ENCODE measurements around the gene LCN6.

The LCN6 gene

DNA sequence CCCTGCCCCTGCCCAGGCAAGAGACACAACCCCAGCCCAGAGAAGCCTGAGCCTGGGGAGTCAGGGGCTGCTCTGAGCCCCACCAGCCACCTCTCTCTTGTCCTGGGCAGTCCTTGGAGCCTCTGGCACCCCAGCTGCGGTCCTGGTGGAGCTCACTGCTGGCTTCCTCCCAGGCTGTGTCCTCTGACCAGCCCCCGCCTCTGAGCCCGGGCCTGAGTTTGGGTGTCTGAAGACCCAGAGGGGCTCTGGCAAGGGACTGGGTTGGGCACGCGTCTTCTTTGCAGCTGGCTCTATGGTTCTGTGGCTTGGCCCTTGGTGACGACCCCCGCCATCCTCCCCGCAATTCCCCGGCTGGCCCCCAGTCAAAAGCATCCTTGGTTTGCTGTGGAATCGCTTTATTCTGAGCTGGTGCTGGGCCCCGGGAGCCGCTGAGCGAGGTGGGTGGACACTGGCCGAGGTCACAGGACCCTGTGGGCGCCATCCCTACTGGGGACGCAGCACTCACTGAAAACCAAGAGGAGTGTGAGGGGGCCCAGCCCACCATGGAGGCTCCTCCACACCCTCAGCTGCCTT lies 4.6 kb downstream of the LCN6 start:
- DNase-seq (ENCODE audit: low read depth), result no peak

DNA sequence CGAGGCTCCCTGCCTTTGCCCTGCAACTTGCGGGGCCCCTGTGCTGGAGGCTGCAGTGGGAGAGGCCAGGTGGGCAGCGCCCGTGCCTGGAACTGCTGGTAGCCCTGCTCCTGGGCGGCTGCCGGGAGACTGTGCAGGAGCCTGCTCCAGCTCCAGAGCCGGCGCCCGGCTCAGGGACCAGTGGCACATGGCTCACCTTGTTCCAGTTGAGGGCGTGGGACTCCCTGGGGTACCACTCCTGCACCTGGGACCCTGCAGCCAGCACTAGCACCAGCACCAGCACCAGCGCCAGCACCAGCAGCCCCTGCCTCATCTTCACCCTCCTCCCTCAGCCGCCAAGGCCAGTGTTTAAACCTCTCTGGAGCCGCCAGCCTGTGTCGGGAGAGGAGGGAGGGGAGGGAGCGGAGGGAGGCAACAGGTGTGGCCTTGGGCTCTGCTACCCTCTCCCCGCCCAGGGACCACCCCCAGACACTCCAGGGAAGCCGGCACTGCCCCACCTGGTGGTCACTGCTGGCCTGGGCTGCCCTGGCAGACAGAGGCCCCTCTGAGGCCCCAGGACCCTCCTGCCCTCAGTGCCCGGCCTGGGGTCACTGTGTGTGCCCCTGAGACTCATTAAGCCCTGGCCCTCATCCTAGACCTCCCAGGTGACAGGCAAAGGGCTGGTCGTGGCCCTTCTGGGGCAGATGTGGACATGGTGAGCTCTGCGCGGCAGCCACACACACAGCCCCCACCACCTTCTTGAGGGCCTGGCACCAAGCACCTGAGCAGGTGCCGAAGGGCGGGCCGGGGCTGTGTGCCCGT lies 5.5 kb downstream of the LCN6 start, which contains the start of gene LCN10:
Gene LCN10, minus strand, starts transcription at position 350 of the 801 bp plus-strand sequence. Its CDS starts 37 bp downstream, at position 313.
- DNase-seq (ENCODE audit: low read depth), result no peak

- DNase-seq (ENCODE audit: low read depth), result no peak
Observed at GRCh38 chr9:136741883-136742571, 6.3 kb downstream of the LCN6 start.

- DNase-seq (ENCODE audit: low read depth), result no peak
Observed at GRCh38 chr9:136740971-136741882, 7.1 kb downstream of the LCN6 start.

DNA sequence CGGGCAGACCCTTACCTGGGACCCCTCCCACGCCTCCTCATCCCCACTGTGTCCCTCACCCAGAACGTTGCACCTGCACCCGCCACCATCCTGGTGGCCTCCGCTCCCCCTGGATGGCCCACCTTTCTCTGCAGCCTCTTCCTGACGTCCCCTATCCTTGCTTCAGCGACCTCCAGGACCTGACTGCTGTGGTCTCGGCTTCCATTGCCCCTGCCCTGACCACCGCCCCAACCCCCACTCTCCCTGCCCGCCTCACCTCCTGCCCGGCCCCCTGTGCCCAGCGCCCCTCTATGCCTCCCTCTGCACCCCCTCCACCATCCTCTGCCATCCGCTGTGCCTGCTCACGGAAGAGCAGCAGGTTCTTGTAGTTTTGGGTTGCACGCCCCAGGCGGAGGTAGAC lies 7.8 kb downstream of the LCN6 start:
- DNase-seq (ENCODE audit: low read depth), result no peak

DNA sequence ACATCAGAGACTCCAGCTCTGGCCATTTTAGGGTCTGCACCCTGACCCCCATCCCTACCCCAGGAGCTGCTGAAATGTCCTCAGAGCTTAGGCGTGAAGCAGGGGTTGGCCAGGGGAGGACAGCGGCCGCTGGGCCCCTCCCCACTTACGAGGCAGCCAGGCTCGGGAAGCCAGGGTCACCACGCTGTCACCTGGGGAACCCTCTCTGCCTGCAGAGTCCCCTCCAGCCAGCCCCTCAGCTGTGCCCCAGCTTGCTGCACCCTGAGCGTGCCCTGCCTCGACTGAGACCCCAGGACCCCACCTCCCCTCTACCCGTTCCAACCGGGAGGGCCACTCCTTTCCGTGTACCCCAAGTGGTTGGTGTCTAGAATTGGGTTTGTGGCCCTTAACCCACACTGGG lies 8.3 kb downstream of the LCN6 start:
- no peak for DNase-seq (ENCODE audit: low read depth)

DNA sequence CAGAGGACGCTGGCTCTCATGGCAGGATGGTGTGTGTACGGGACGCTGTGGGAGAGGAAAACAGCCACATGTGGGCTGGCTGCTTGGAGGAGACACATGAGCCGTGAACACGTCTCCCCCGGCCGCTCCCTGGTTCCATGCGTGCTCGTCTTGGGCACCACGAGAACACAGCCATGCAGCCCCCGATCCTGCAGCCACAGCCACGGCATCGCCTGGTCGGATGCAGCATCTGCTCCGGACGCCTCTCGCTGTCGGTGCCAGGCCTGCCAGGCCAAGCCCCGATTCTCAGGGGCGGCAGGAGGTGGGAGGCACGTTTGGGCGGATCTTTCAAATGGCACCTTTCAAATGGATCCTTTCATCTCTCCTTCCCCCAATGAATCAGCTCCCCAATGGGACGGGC lies 8.8 kb downstream of the LCN6 start:
- DNase-seq (ENCODE audit: low read depth), result no peak

DNA sequence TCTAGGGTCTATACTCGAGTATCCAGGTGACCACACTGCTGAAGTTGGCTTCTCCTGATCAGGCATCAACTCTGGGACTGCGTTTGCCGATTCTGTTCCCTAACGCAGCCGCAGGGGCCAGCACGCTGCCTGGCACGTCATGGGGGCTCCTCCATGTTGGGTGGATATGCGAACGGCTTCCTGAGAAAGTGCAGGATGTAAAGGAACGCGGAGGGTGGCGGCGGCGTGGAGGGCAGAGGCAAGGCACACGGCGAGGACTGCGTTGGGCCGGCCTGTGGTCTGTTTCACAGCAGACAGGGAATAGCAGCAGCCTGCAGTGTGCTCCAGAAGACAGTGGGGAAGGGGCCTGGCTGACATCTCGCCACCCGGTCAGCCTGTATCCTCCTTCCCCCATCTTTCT lies 9.4 kb downstream of the LCN6 start:
- DNase-seq (ENCODE audit: low read depth), result no peak

DNA sequence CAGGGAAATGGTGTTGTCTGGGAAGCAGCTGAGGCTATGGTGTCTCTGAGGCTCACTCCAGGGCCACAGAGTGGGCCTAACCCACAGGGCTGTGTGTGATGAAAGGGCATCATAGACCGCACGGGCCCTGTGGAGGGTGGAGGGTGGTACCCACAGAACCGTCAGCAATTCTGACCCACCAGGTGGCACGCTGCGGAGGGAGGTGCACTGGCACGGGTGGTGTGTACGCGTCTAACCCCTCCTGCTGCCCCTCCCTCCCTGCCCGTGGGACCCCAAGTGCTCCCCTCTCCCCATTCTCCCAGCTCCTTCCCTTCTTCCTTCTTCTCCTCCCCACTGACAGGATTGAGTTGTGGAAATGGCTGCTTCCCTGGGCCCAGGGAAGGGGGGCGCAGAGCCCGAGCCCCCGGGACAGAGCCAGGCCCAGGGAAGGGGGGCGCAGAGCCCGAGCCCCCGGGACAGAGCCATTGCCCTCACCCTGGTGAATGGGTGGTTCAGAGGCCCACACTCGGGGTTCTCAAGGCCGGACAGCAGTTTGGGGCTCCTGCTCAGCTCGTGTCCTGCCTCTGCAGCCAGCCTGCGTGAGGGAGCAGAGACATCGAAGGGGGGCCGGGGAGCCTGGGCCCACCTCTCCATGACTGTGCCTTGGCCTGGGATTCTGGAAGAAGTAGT lies 12.4 kb downstream of the LCN6 start:
- DNase-seq (ENCODE audit: low read depth), result no peak

DNA sequence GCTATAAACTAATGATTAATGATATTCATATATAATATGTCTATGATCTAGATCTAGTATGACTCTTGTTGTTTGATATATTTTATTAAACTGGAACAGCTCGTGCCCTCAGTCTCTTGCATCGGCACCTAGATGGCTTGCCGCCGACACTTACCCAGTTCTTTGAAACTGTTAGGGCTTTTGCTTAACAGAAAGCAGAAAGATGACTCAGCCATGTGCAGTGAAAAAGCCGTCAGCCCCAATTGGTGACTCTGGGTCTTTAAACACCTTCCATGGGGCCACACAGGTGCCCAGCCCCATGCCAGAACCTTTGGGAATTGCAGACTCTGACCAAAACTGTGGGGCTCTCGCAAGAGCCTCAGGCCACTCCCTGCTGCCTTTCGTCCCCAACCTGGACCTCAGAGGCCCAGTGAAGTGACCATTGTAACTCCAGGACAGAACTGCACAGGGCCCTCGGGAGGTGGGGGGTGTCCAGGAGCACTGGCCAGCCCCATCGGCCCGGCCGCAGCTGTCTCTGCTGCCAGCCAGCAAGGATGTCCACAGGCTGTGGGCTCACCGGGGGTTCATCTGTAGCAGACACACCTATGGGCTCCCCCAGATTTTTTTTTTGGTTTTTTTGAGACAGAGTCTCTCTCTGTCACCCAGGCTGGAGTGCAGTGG lies 13.4 kb downstream of the LCN6 start:
- DNase-seq (ENCODE audit: low read depth), result no peak

DNA sequence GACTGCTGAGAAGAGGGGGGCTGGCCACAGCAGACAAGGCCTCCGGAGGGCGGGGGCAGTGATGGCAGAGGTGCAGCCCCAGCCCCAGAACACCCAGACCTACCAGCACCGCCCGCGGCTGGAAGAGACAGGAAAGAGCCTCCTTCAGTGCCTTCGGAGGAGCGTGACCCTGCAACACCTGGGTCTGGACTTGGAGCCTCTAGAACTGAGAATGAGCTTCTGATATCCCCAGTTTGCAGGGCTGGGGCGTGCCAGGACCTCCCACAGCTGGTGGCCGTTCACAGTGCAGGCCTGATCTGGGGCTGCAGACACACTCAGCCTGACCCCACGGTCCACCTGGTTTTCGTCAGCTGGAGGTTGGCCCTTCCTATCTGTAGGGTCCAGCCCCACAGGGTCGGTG lies 14.7 kb downstream of the LCN6 start:
- DNase-seq (ENCODE audit: low read depth), result no peak

DNA sequence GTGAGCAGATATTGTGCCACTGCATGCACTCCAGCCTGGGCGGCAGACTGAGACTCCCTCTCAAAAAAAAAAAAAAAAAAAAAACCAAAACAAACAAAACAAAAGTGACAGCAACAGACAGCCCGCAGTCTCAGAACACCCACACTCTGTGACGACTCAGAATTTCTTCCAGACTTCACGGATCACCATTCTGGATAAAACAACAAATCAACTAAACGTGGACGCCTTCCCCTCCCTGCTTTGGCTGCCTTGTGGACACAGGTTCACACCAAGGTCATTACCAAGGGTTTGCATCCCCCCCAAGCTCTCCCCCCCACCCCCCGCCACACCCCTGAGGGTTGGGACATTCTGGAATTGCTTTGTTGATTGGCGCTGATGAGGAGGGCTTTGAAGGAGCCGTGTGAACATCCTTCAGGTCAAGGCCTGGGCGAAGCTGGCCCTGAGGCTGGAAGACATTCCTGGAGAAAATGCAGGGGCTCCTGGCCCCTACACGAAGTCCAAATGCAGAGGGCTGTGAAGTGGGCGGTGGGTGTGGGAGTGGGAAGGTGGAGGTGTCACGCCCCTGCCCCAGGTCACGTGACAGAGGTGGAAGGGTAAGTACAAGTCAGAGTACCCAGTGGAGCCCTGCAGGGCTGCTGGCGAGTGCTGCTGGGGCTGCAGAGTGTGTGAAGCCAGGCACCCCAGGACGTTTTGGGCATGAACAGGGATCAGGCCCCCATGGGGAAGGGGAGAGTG lies 15.7 kb downstream of the LCN6 start:
- DNase-seq (ENCODE audit: low read depth), result no peak

- no peak for DNase-seq (ENCODE audit: low read depth)
Observed at GRCh38 chr9:136729926-136730325, 18.4 kb downstream of the LCN6 start.

- DNase-seq (ENCODE audit: low read depth), result no peak
Observed at GRCh38 chr9:136729144-136729543, 19.2 kb downstream of the LCN6 start.

- DNase-seq (ENCODE audit: low read depth), result no peak
Observed at GRCh38 chr9:136728548-136729123, 19.7 kb downstream of the LCN6 start.

- no peak for DNase-seq (ENCODE audit: low read depth)
Observed at GRCh38 chr9:136728080-136728547, 20.2 kb downstream of the LCN6 start.

- no peak for DNase-seq (ENCODE audit: low read depth)
Observed at GRCh38 chr9:136726631-136727191, 21.6 kb downstream of the LCN6 start.

DNA sequence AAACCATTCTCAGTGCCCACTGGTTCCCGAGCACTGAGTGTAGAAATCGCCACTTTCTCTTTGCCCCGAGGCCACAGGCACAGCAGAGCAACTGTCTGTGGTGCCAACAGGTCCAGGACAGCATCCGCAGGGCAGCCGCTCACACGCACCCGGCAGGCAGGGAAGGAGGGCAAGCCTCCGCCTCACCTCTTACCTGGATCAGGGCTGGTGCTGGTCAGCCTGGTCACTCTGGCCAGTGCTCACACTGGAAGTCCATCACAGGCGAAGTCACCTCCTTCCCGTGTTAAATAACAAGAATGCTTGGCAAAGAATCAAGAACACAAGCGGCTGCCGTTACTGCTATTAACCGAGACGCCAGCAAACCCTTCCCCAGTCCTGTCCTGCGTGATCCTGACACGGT lies 22.2 kb downstream of the LCN6 start:
- no peak for DNase-seq (ENCODE audit: low read depth)

DNA sequence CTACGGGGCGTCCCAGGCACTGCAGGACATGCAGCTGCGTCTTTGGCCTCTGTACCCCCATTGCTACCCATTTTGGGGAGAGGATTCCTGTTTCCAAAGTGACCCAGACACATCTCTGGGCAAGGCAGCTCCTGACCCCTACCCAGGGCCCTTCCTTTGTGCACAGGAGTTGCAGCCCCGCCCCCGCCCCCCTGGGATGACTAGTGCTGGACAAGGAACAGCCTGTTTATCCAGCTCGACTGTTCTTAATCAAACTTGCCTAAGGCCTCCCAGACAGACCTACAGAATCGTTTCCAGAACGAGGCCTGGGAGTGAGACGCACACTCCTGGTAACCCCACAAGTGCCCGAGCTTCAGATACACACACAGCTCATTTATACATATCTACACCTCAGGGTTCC lies 22.7 kb downstream of the LCN6 start:
- no peak for DNase-seq (ENCODE audit: low read depth)

- no peak for DNase-seq (ENCODE audit: low read depth)
Observed at GRCh38 chr9:136724772-136725171, 23.6 kb downstream of the LCN6 start.

Measured in GM04503 (cell line).